ENCODE data around the gene RERG.

The RERG gene

DNA sequence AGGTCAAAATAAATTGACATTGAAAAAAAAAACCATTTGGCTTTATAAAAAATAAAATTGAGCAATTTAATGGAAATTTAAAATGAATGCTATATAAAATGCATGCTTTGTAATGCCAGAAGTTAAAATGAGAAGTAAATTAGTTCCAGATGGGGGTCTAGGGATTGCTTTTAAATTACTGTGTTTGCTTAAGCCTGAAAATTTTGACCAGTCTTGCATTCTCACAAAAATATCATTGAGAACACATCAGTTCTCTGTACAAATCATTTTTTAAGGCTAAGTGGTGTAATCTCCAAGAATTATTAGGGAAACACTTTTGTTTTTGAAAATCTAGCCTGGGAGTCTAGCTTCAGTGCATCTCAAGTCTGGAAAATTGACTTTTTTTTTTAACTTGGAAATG, 90.7 kb downstream of the RERG start:
- Histone ChIP-seq H3K27me3 (ENCODE audit: insufficient read depth, low read depth, severe bottlenecking) (no peaks in the 10 kb centered on the region), H3K36me3 (no peaks in the 10 kb centered on the region), H3K27ac (no peak overlapping the region), H3K9me3 (ENCODE audit: severe bottlenecking) (no peaks in the 10 kb centered on the region), H3K4me3 (ENCODE audit: low read depth, low read length) (no peak overlapping the region)
- DNase-seq = no peak
- TF ChIP-seq, protein P1, sequence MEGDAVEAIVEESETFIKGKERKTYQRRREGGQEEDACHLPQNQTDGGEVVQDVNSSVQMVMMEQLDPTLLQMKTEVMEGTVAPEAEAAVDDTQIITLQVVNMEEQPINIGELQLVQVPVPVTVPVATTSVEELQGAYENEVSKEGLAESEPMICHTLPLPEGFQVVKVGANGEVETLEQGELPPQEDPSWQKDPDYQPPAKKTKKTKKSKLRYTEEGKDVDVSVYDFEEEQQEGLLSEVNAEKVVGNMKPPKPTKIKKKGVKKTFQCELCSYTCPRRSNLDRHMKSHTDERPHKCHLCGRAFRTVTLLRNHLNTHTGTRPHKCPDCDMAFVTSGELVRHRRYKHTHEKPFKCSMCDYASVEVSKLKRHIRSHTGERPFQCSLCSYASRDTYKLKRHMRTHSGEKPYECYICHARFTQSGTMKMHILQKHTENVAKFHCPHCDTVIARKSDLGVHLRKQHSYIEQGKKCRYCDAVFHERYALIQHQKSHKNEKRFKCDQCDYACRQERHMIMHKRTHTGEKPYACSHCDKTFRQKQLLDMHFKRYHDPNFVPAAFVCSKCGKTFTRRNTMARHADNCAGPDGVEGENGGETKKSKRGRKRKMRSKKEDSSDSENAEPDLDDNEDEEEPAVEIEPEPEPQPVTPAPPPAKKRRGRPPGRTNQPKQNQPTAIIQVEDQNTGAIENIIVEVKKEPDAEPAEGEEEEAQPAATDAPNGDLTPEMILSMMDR (IDR thresholded peaks at IDR 0.05; ENCODE audit: low read depth, low read length) = no peak

DNA sequence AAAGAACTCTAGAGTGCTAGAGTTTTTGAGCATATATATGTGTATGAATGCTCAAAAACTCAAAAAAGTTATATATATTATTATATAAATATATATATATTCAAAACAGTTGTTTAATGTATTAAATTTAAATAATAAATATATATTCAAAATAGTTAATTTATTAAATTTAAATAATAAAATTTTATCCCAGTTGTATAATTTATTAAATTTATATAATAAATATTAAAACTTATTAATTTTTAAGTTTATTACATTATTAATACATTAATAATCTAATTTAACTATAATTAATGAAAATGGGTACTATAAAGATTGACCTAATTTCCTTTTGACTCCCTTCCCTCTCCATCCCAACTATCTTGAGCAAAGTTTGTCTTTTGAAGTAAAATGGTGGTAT, 97.8 kb downstream of the RERG start:
- no peak for DNase-seq
- Histone ChIP-seq H3K27ac (no peak overlapping the region), H3K4me3 (ENCODE audit: low read depth, low read length) (no peak overlapping the region), H3K27me3 (ENCODE audit: insufficient read depth, low read depth, severe bottlenecking) (no peaks in the 10 kb centered on the region), H3K9me3 (ENCODE audit: severe bottlenecking) (no peaks in the 10 kb centered on the region), H3K36me3 (no peaks in the 10 kb centered on the region)
- TF ChIP-seq, protein P1 (IDR thresholded peaks at IDR 0.05; ENCODE audit: low read depth, low read length) = no peak

DNA sequence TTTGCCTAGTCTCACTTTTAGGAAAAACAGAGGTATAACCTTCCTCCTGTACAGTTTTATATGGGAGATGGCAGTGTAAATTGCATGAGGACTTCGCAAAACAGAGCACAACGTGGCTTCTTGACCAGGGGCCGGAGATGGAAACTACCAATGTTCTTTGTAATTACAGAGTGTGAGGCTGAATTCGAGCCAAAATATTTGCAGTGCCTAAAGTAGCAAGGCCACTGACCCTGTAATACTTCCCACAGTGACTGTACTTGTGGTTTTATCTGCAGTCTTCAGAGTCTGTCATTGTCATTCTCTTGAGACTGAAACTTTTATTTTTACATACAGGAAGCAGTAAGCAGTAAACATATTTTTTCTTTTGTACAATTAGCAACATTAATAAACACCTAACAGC, 98.9 kb downstream of the RERG start:
- no peak overlapping the region for H3K27ac ChIP-seq
- H3K27me3 ChIP-seq (ENCODE audit: insufficient read depth, low read depth, severe bottlenecking) = no peaks in the 10 kb centered on the region
- no peaks in the 10 kb centered on the region for H3K36me3 ChIP-seq
- no peak overlapping the region for H3K4me3 ChIP-seq (ENCODE audit: low read depth, low read length)
- no peak for DNase-seq
- no peaks in the 10 kb centered on the region for H3K9me3 ChIP-seq (ENCODE audit: severe bottlenecking)
- TF ChIP-seq, protein P1 (IDR thresholded peaks at IDR 0.05; ENCODE audit: low read depth, low read length) = no peak

DNA sequence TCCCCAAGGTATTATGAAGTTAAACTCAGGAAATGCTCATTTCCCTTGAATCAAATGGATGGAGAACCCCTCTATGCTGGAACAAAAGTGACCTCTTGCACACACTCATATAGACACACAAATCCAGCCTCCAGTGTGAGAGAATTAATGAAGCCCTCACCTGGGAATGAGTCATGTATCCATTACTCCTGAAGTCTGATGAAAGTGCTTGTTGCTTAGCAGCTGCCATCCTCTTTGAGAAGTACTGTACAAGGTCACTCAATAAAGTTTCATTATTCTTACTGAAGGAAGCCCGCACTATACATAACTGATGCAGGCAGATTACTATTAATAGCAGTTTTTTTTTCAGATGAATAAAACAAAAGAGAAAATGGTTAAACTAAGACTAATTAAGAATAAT, 102.3 kb downstream of the RERG start:
- Histone ChIP-seq H3K9me3 (ENCODE audit: severe bottlenecking) (no peaks in the 10 kb centered on the region), H3K27me3 (ENCODE audit: insufficient read depth, low read depth, severe bottlenecking) (no peaks in the 10 kb centered on the region), H3K27ac (no peak overlapping the region), H3K36me3 (no peaks in the 10 kb centered on the region), H3K4me3 (ENCODE audit: low read depth, low read length) (no peak overlapping the region)
- DNase-seq = no peak
- TF ChIP-seq, protein P1 (IDR thresholded peaks at IDR 0.05; ENCODE audit: low read depth, low read length) = no peak

DNA sequence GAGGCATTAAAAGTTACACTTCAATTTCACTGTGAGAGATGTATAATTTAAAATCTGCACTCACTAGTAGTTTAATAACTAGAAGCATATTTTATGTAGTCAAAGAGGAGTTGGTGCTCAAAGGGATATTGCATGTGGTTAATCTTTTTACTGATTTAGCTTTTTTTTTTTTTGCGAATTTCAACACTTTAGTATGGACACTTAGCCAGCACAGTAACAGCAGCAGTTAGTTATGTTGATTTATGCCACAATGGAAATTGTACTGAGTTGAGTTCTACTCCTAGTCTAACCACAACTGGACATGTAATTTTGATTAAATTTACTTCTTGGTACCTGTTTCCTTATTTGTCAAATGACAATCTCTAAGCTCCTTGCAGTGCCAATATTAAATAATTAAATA, 104.2 kb downstream of the RERG start:
- Histone ChIP-seq H3K27ac (no peak overlapping the region), H3K9me3 (ENCODE audit: severe bottlenecking) (no peaks in the 10 kb centered on the region), H3K27me3 (ENCODE audit: insufficient read depth, low read depth, severe bottlenecking) (no peaks in the 10 kb centered on the region), H3K4me3 (ENCODE audit: low read depth, low read length) (no peak overlapping the region), H3K36me3 (no peaks in the 10 kb centered on the region)
- TF ChIP-seq, protein P1 (IDR thresholded peaks at IDR 0.05; ENCODE audit: low read depth, low read length) = no peak
- DNase-seq = no peak

DNA sequence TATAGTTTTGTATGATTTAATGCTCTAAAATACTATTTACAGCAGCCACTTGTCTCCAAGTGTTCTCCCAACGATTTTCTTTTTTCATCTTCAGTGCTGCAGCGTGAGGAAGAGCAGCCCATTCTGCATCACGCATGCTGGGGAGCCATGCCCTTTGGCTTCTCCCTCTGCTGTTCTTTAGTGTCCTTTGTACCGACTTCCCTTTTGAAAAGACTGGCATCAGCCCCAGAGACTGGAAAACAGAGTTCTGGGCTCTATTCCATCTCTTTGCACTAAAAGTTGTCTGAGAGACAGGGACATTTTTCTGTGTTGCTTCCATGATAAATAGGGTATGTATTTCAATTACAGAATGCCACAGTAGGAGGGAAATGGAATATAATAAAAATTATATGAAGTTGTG, 105.1 kb downstream of the RERG start:
- H3K36me3 ChIP-seq = no peaks in the 10 kb centered on the region
- no peak for DNase-seq
- TF ChIP-seq, protein P1 (IDR thresholded peaks at IDR 0.05; ENCODE audit: low read depth, low read length) = no peak
- H3K27me3 ChIP-seq (ENCODE audit: insufficient read depth, low read depth, severe bottlenecking) = no peaks in the 10 kb centered on the region
- H3K4me3 ChIP-seq (ENCODE audit: low read depth, low read length) = no peak overlapping the region
- no peaks in the 10 kb centered on the region for H3K9me3 ChIP-seq (ENCODE audit: severe bottlenecking)
- no peak overlapping the region for H3K27ac ChIP-seq

Measured in WERI-Rb-1 (cell line).